ENCODE measurements around the gene MAP6D1. TPM values are rescaled to one million over a fixed set of nuclear protein-coding genes. Genes with fewer than 3 reads are reported as not detected.
A peak's percentile ranks its signal among the peaks of the same experiment; 100 is the strongest.

MAP6D1 gene
- polyA plus RNA-seq, 1 experiment, result 3.9 TPM

DNA sequence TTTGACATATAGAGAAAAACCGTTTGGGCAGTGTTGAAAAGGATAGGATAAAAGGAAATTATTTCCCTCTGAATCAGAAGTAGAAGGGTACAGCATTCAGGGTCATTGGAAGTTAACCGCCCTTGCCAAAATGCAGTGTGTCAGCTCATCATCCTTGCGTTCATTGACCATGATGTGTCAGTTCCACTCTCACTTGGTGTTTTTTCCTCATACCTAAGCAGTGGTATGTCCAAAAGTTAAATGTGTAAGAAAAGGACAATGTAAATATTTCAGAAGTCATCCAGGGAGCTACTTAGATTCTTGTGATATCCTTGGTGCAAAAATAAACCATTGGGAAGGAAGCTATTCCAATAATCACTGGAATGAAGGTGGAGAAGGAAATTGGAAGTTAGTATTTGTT lies 50.7 kb downstream of the MAP6D1 start:
- peaks cover 8% of the 10 kb centered on the region for H3K36me3 ChIP-seq (ENCODE audit: control insufficient read depth, insufficient read depth, low read length)
- no peak for DNase-seq (ENCODE audit: low read depth)
- CTCF ChIA-PET, result interaction anchor here (0.7 to 0.9 kb wide), 2 partner anchors 9 to 305 kb away, joined by 3 read pairs; no protein-coding TSS in a partner anchor

DNA sequence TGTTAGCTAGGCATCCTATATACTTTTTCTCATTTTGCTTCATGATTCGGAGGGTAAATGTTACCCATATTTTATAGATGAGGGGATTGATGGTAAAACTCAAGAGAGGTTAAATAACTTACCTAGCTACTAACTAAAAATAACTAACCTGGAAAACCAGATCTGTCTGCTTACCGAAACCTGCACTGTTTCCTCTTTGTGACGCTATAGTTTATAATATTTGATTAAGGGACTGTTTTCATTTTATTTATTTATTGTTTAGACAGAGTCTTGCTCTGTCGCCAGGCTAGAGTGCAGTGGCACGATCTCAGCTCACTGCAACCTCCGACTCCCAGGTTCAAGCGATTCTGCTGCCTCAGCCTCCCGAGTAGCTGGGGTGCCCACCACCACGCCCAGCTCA lies 55.9 kb downstream of the MAP6D1 start:
- POLR2A ChIA-PET, result no interaction called here
- CTCF ChIA-PET, result interaction anchor here (1.0 to 1.1 kb wide), 2 partner anchors 9 to 305 kb away, joined by 4 to 5 read pairs; no protein-coding TSS in a partner anchor
- H3K36me3 ChIP-seq (ENCODE audit: control insufficient read depth, insufficient read depth, low read length), result peaks cover 5% of the 10 kb centered on the region; the same call in 1 of the 2 replicates
- H3K4me3 ChIP-seq (ENCODE audit: low read depth, low read length), result no peak overlapping the region
- no peak for DNase-seq (ENCODE audit: low read depth)
- TF ChIP-seq, protein P1, sequence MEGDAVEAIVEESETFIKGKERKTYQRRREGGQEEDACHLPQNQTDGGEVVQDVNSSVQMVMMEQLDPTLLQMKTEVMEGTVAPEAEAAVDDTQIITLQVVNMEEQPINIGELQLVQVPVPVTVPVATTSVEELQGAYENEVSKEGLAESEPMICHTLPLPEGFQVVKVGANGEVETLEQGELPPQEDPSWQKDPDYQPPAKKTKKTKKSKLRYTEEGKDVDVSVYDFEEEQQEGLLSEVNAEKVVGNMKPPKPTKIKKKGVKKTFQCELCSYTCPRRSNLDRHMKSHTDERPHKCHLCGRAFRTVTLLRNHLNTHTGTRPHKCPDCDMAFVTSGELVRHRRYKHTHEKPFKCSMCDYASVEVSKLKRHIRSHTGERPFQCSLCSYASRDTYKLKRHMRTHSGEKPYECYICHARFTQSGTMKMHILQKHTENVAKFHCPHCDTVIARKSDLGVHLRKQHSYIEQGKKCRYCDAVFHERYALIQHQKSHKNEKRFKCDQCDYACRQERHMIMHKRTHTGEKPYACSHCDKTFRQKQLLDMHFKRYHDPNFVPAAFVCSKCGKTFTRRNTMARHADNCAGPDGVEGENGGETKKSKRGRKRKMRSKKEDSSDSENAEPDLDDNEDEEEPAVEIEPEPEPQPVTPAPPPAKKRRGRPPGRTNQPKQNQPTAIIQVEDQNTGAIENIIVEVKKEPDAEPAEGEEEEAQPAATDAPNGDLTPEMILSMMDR (IDR thresholded peaks at IDR 0.05; ENCODE audit: insufficient read depth, low read depth, low read length), result no peak
- H3K27me3 ChIP-seq (ENCODE audit: control insufficient read depth, insufficient read depth, low read length), result no peaks in the 10 kb centered on the region

More for the DNA sequence above, 50.7 kb downstream of the MAP6D1 start:
- POLR2A ChIA-PET, result interaction anchor here (1.5 kb wide), 1 partner anchor 9 kb away, joined by 5 read pairs; no protein-coding TSS in a partner anchor
- H3K4me3 ChIP-seq (ENCODE audit: low read depth, low read length), result no peak overlapping the region
- H3K27me3 ChIP-seq (ENCODE audit: control insufficient read depth, insufficient read depth, low read length), result no peaks in the 10 kb centered on the region
- TF ChIP-seq, protein P1 (IDR thresholded peaks at IDR 0.05; ENCODE audit: insufficient read depth, low read depth, low read length), result no peak

DNA sequence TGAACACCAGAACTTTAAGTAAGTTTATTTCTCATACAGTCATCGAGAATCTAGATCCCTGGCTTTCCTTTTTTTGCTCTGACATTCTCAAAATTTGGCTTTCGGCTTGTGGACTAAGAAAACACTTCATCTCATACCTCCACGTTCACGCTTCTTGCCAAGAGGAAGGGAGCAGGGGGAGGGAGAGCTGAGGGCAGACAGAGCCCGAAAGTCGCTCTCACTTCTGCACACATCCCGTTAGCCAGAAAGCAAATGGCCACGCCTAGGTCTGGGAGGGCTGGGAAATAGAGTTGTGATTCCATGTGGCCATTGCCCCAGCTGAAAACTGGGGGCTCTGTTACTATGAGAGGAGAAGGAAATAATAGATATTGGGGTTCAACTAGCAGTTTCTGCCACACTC lies 57.3 kb downstream of the MAP6D1 start:
- H3K36me3 ChIP-seq (ENCODE audit: control insufficient read depth, insufficient read depth, low read length), result peaks cover 3% of the 10 kb centered on the region; the same call in 1 of the 2 replicates
- H3K4me3 ChIP-seq (ENCODE audit: low read depth, low read length), result no peak overlapping the region
- POLR2A ChIA-PET, result no interaction called here
- CTCF ChIA-PET, result interaction anchor here (1.5 kb wide), 1 partner anchor 16 kb away, joined by 10 read pairs; no protein-coding TSS in a partner anchor
- no peaks in the 10 kb centered on the region for H3K27me3 ChIP-seq (ENCODE audit: control insufficient read depth, insufficient read depth, low read length)
- TF ChIP-seq, protein P1 (IDR thresholded peaks at IDR 0.05; ENCODE audit: insufficient read depth, low read depth, low read length), result no peak
- no peak for DNase-seq (ENCODE audit: low read depth)

DNA sequence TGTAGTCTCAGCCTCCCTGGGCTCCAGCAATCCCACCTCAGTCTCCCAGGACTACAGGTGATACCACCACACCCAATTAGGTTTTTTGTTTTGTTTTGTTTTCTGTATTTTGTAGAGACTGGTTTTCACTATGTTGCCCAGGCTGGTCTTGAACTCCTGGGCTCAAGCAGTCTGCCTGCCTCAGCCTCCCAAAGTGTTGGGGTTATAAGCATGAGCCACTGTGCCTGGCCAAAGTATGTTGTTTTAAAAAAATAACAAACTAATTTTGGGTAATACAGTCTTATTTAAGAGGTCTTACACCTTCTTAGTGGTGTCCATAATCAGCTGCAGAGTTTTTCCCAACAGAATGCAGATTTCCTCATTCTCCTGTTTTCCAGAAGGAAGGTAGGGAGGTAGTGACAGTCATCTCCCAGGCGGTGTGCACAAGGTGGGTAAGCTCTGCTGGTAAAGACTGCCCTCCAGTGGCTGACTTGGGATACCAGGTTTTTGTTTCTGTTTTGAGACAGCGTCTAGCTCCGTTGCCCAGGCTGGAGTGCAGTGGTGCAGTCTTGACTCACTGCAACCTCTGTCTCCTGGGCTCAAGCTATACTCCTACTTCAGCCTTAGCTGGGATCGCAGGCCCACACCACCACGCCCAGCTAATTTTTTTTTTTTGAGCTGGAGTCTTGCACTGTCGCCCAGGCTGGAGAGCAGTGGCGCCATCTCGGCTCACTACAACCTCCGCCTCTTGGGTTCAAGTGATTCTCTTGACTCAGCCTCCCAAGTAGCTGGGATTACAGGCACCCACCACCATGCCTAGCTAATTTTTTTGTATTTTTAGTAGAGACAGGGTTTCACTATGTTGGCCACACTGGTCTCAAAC lies 58.4 kb downstream of the MAP6D1 start:
- Histone ChIP-seq H3K27me3 (ENCODE audit: control insufficient read depth, insufficient read depth, low read length) (no peaks in the 10 kb centered on the region), H3K4me3 (ENCODE audit: low read depth, low read length) (no peak overlapping the region), H3K36me3 (ENCODE audit: control insufficient read depth, insufficient read depth, low read length) (no peaks in the 10 kb centered on the region; the same call in none of the 2 replicates)
- no peak for DNase-seq (ENCODE audit: low read depth)
- TF ChIP-seq, protein P1 (IDR thresholded peaks at IDR 0.05; ENCODE audit: insufficient read depth, low read depth, low read length), result peak; percentile 79
- CTCF ChIA-PET, result interaction anchor here (0.6 to 2.3 kb wide), 29 partner anchors 9 to 831 kb away, joined by 3 to 16 read pairs (median 4); partner anchors contain the start of genes KLHL24, PARL and YEATS2
- POLR2A ChIA-PET, result no interaction called here

DNA sequence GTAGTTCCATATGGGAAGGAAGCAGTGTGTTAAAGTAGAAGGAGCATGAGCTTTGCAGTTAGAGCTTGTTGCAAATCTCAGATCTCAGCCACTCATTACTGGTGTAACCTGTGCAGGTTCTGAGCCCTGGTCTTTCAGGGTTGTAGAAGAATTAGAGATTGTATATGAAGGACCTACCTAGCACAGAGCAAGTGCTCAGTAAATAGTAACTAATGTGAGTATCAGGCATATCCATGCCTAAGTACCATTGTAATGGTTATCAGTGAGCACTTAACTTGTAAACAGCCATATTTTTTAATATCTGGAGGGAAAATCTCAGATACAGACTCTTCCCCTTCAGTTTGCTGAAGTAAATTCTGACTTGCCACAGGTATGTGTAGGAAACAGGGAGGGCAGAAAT lies 59.3 kb downstream of the MAP6D1 start:
- Histone ChIP-seq H3K27me3 (ENCODE audit: control insufficient read depth, insufficient read depth, low read length) (no peaks in the 10 kb centered on the region), H3K4me3 (ENCODE audit: low read depth, low read length) (no peak overlapping the region), H3K36me3 (ENCODE audit: control insufficient read depth, insufficient read depth, low read length) (peaks cover 2% of the 10 kb centered on the region; the same call in 1 of the 2 replicates)
- CTCF ChIA-PET, result interaction anchor here (0.7 to 2.3 kb wide), 10 partner anchors 8 to 296 kb away, joined by 3 to 12 read pairs (median 6); partner anchors contain the start of genes KLHL24 and PARL
- no peak for DNase-seq (ENCODE audit: low read depth)
- TF ChIP-seq, protein P1 (IDR thresholded peaks at IDR 0.05; ENCODE audit: insufficient read depth, low read depth, low read length), result no peak
- POLR2A ChIA-PET, result interaction anchor here (1.0 kb wide), 1 partner anchor 8 kb away, joined by 5 read pairs; no protein-coding TSS in a partner anchor
